ENCODE data around the gene CASZ1. TPM values are rescaled to one million over a fixed set of nuclear protein-coding genes. Genes with fewer than 3 reads are reported as not detected.

The CASZ1 gene
- total and polyA plus RNA-seq, 2 donors from 2014 or later = 10.1 to 33.0 TPM

- FAIRE-seq (no peak), DNase-seq (peak in 1 of 5 donors; percentile 89)
- Histone ChIP-seq H3K36me3 (ENCODE audit: control insufficient read depth in 2 of 3, insufficient read depth in 3 of 3, low read length in 3 of 3) (no peaks in the 10 kb centered on the region), H3K27me3 (ENCODE audit: control insufficient read depth, insufficient read depth, low read length) (no peaks in the 10 kb centered on the region), H3K4me3 (ENCODE audit: low read length in 3 of 3) (no peak overlapping the region), H3K9me3 (ENCODE audit: control insufficient read depth in 2 of 3, insufficient read depth in 1 of 3, low read length in 3 of 3) (no peaks in the 10 kb centered on the region), H3K9ac (ENCODE audit: low read length in 3 of 3) (peak overlapping the region in 1 of 3 donors; percentile 58), H3K4me1 (ENCODE audit: control insufficient read depth in 2 of 3, insufficient read depth in 2 of 3, low read depth in 1 of 3, low read length in 3 of 3) (peaks cover 4 to 48% (median 37%) of the 10 kb centered on the region in 3 donors), H3K27ac (ENCODE audit: low read depth in 2 of 2, low read length in 2 of 2) (peak overlapping the region; percentile 39 to 51)
- no peak for TF ChIP-seq CTCF (IDR thresholded peaks at IDR 0.05; ENCODE audit: borderline replicate concordance, extremely low read depth, insufficient read depth)
- intact Hi-C loops (cut with DNase I) = no loop called here
These were observed 70.1 kb downstream of the CASZ1 start for GRCh38 chr1:10726355-10726754.

- intact Hi-C loops (cut with DNase I) = no loop called here
- H3K36me3 ChIP-seq (ENCODE audit: control insufficient read depth in 2 of 3, insufficient read depth in 3 of 3, low read length in 3 of 3) = no peaks in the 10 kb centered on the region
- H3K4me3 ChIP-seq (ENCODE audit: low read length in 3 of 3) = no peak overlapping the region
- peaks cover 4 to 49% (median 37%) of the 10 kb centered on the region in 3 donors for H3K4me1 ChIP-seq (ENCODE audit: control insufficient read depth in 2 of 3, insufficient read depth in 2 of 3, low read depth in 1 of 3, low read length in 3 of 3)
- FAIRE-seq (no peak), DNase-seq (peak in 2 of 5 donors; percentile 66 to 87)
- H3K9ac ChIP-seq (ENCODE audit: low read length in 3 of 3) = peak overlapping the region in 1 of 3 donors; percentile 58
- no peaks in the 10 kb centered on the region for H3K27me3 ChIP-seq (ENCODE audit: control insufficient read depth, insufficient read depth, low read length)
- H3K27ac ChIP-seq (ENCODE audit: low read depth in 2 of 2, low read length in 2 of 2) = peak overlapping the region; percentile 56 to 71
- TF ChIP-seq CTCF (IDR thresholded peaks at IDR 0.05; ENCODE audit: borderline replicate concordance, extremely low read depth, insufficient read depth) = no peak
- no peaks in the 10 kb centered on the region for H3K9me3 ChIP-seq (ENCODE audit: control insufficient read depth in 2 of 3, insufficient read depth in 1 of 3, low read length in 3 of 3)
These were observed 71.2 kb downstream of the CASZ1 start for GRCh38 chr1:10724948-10725847.

DNA sequence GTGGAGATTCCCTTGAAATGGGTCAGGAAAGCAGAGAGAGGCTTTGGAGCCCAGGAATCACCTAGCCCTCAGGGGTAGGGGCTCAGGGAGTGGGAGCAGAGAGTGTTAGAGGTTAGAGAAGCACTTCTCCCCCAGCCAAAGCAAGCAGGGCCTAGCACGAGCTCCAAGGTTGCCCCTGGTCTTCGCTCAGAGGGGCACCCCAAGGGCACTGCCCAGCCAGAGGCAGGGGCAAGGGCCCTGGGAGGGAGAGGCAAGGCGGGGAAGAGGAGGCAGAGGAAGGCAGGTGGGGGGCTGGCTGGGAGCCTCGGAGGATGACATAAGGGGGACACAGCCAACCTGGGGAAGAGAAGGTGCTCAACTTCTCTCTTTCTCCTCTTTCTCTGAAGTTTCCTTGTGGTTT lies 71.9 kb downstream of the CASZ1 start:
- no peak for DNase-seq
- no peak for FAIRE-seq
- Histone ChIP-seq H3K9ac (ENCODE audit: low read length in 3 of 3) (peak overlapping the region in 1 of 3 donors; percentile 34), H3K36me3 (ENCODE audit: control insufficient read depth in 2 of 3, insufficient read depth in 3 of 3, low read length in 3 of 3) (no peaks in the 10 kb centered on the region), H3K27ac (ENCODE audit: low read depth in 2 of 2, low read length in 2 of 2) (peak overlapping the region; percentile 56 to 71), H3K4me3 (ENCODE audit: low read length in 3 of 3) (no peak overlapping the region), H3K9me3 (ENCODE audit: control insufficient read depth in 2 of 3, insufficient read depth in 1 of 3, low read length in 3 of 3) (no peaks in the 10 kb centered on the region), H3K27me3 (ENCODE audit: control insufficient read depth, insufficient read depth, low read length) (no peaks in the 10 kb centered on the region), H3K4me1 (ENCODE audit: control insufficient read depth in 2 of 3, insufficient read depth in 2 of 3, low read depth in 1 of 3, low read length in 3 of 3) (peaks cover 4 to 49% (median 37%) of the 10 kb centered on the region in 3 donors)
- intact Hi-C loops (cut with DNase I) = no loop called here
- no peak for TF ChIP-seq CTCF (IDR thresholded peaks at IDR 0.05; ENCODE audit: borderline replicate concordance, extremely low read depth, insufficient read depth)
